NCI-H1930 (cell line): ENCODE measurements around the gene ADSS1.
A peak's percentile ranks its signal among the peaks of the same experiment; 100 is the strongest.

ENCODE experiments used
- DNase-seq, 2 experiments: peaks; one replicate each; lab custom pipeline; 2025; lab: John Stamatoyannopoulos, UW

Gene ADSS1

DNA sequence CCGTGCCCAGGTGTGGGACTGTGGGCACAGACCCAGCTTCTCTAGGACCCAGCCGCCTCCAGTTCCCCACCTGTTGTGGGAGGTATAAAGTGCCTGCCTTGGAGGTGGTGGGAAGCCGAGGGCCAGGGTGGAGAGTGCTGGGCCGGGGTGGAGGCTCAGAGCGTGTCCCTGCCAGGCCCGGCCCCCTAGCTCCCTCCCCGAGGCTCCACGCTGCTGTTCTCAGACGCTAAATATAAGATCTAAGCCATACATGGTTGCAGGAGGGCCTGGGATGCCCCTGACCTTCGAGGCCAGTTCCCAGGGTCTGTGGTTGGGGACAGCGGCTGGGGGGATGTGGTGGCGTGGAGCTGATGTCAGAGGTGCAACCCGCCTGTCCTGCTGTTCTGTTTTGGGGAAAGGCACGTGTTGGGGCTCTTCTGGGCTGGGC is 23.8 kb upstream of the ADSS1 start:
- no peak for DNase-seq

DNA sequence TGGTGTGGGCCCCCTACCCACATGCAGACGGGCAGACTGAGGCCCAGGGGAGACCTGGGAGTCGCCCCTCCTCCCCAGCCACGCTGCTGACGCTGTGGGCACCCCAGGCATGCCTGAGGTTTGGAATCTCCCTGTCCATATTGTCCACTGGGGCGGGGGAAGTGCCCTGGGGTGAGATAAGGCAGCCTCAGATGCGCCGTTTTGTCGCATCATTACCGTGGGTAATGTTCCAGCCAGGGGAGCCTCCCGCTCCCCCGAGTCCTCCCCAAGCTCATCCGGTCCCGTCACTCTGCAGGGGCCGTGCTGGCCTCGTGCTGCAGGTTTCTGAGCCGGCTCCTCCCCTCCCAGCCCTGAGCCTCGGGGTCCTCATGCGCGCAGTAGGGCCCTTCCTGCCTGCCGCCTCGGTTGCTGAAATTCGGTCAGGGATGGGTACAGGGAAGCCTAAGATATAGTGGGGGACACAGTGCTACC is 23.2 kb upstream of the ADSS1 start:
- DNase-seq = no peak

DNA sequence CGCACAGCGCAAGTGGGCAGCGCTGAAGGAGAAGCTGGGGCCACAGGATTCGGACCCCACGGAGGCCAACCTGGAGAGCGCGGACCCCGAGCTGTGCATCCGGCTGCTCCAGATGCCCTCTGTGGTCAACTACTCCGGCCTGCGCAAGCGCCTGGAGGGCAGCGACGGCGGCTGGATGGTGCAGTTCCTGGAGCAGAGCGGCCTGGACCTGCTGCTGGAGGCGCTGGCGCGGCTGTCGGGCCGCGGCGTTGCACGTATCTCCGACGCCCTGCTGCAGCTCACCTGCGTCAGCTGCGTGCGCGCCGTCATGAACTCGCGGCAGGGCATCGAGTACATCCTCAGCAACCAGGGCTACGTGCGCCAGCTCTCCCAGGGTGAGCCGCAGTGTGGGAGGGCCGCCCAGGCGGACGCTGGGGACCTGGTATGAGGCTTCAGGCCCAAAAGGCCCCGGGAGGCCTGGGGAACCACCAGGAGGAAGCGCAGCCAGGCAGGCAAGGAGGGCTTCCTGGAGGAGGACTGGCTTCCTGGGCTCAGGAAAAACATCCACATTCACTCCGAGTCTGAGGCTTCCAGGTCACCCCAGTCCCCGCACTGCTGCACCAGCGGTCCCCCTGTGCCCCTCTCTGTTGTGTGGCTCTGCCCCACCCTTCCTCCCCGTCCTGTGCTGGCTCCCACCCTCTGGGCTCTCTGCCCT is 22.5 kb upstream of the ADSS1 start:
- no peak for DNase-seq

DNA sequence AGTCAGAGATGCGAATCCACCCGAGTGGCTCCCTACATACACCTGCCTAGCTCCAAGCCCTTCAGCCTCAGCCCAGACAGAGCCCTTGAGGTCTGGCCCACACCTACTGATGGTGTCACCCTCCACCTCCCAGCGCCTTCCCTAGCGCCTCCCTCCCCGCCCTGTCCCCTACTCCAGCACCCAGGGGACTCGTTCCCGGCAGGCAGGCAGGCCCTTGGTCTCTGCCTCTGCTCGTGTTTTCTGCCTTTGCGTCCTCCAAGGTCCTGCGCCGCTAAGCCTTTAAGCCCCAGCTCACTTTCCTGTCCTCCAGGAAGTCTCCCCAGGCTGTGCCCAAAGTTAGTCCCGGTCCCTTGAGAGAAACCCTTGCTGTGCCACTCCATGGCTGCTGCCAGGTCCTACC is 21.9 kb upstream of the ADSS1 start:
- DNase-seq = no peak

DNA sequence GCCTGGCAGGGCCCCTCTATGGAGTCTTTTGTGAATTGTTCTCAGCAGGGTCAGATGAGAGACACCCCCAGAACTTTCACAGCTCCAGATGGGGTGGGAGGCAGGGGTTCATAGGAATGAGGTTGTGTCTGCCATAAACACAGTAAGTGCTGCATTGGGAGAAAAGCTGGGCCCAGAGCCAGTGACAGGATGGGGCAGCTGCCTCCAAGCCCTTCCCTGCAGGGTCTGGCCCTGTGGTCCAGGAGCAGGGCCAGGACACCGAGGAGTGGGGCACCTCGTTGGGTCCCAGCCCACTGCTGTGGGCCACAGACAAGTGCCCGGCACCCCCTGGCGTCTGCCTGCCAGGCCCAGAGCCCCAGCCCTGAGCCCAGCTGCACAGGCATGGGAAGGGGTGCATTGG is 21.4 kb upstream of the ADSS1 start:
- no peak for DNase-seq

DNA sequence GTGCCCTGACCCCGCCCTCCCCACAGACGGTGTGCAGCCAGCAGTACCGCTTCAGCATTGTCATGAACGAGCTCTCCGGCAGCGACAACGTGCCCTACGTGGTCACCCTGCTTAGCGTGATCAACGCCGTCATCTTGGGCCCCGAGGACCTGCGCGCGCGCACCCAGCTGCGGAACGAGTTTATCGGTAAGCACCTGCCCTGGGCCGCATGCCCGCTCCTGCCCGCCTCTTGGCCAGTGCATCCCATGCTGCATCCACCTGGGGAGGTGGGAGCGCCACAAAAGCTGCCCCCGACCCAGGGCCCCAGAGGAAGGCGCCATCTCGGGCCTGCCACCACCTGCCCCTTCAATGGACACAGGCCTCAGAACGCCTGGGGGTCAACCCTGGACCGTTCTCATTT is 20.8 kb upstream of the ADSS1 start:
- DNase-seq = no peak

DNA sequence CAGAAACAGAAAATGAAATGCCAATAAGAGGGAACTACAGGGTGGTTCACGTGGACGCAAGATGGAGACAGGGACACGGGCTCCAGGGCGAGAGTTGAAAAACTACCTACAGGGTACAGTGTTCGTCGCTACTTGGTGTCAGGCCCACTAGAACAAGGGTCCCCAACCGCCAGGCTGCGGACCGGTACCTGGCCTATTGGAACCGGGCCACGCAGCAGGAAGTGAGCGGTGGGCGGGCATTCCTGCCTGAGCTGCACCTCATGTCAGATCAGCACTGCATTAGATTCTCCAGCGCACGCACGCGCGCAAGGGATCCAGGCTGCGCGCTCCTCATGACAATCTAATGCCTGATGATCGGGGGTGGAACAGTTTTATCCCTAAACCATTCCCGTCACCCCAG is 19.8 kb upstream of the ADSS1 start:
- DNase-seq = no peak

DNA sequence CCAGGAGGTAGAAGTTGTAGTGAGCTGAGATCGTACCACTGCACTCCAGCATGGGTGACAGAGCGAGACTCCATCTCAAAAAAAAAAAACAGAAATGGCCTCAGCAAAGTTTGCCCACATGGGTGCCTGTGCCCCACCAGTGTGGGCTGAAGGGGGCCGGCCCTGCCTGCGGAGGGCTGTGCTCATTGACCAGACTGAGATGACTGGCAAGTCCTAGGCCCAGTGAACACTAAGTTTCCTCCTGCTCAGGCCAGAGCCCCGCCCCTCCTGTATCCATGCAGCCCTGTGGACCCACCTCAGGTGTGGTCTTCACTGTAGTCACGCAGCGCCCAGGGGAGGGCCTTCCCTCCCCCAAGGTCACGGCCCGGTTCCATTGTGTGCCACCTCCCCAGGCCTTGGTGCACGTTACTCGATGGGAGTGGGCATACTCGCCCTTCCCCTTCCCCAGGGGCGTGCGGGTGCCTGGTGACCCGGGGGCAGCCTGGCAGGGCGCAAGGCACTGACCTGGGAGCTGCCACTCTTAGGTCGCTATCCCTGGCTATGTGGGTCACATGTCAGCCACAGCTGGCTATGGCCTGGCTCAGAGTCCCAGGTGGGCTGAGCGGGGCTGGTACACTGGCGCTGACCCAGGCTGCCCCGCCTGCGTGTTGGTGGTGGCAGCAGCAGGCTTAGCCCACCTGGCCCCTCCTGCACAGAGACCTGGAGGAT is 18.5 kb upstream of the ADSS1 start:
- no peak for DNase-seq

DNA sequence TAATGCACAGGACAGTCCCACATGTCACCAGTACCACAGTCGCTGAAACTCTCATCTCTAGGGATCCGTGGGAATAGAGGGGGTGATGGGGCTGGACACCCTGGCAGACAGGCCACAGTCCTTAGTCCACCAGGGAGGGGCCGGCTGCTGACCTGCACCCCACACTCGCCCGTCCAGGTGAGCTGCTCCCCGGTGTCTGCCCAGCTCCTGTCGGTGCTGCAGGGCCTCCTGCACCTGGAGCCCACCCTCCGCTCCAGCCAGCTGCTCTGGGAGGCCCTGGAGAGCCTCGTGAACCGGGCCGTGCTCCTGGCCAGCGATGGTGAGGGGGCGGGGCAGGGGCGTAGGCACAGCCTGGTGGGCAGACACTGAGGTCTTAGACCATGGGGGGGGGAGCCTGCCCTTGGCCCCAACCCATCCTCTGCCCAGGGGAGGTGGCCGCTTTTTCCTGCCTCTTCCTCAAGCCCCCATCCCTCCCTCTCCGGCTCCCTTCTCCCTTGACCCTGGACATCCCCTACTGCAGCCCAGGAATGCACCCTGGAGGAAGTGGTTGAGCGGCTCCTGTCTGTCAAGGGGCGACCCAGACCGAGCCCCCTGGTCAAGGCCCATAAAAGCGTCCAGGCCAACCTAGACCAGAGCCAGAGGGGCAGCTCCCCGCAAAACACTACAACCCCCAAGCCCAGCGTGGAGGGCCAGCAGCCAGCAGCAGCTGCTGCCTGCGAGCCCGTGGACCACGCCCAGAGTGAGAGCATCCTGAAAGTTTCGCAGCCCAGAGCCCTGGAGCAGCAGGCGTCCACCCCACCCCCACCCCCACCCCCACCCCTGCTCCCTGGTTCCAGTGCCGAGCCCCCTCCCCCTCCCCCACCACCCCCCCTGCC is 17.1 kb upstream of the ADSS1 start:
- no peak for DNase-seq

DNA sequence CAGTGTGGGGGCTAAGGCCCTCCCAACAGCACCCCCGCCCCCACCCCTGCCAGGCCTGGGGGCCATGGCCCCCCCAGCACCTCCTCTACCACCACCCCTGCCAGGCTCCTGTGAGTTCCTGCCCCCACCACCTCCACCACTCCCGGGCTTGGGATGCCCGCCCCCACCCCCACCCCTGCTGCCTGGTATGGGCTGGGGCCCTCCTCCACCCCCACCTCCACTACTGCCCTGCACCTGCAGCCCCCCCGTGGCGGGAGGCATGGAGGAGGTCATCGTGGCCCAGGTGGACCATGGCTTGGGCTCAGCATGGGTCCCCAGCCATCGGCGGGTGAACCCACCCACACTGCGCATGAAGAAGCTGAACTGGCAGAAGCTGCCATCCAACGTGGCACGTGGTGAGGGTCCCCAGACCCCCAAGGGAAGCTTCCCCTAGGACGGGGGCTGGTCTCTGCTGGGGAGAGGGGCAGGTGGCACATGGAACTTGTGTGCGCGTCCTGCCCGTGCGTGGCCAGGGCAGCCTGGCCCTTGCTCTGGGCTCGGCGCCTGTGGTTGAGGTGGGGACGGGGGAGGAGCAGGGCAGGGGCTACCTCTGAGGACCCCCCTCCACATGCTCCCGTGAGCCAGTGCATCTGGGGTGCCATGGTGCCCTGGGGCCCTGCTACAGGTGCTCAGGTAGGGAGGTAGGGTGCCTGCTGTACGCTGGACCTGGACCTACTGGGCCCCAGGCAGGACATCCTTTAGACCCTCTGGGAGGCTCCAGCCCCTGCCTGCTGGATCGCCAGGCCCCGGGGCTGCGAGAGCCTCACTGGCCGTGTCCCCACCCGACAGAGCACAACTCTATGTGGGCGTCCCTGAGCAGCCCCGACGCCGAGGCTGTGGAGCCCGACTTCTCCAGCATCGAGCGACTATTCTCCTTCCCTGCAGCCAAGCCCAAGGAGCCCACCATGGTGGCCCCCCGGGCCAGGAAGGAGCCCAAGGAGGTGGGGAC is 16.1 kb upstream of the ADSS1 start:
- no peak for DNase-seq

DNA sequence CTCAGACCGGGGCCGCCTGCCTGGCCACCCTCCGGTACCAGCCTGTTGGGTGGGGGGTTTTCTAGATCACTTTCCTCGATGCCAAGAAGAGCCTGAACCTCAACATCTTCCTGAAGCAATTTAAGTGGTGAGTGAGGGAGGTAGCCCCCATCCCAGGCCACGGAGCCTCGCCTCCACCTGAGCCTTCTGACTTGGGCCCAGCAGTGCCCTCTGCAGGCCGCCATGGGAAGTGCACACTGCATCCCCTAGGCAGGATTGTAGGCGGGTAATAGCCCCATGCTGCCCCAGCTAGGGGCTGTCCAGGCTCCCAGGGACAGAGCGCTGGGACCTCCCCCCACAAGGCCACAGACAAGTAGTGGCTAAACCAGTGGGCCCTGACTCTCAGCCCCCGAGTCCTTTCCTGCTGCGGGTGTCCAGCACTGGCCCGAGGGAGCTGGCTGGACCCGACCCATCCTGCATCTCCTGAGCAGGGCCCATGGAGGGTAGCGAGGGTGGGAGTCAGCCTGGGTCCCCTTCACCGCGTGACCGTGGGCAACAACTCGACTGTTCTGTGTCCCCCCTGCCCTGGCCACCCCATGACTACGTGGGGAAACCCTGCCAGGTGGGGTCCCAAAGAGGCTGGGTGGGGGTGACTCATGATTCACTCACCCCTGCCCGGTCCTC is 15.3 kb upstream of the ADSS1 start:
- DNase-seq = peak; percentile 51 to 57

DNA sequence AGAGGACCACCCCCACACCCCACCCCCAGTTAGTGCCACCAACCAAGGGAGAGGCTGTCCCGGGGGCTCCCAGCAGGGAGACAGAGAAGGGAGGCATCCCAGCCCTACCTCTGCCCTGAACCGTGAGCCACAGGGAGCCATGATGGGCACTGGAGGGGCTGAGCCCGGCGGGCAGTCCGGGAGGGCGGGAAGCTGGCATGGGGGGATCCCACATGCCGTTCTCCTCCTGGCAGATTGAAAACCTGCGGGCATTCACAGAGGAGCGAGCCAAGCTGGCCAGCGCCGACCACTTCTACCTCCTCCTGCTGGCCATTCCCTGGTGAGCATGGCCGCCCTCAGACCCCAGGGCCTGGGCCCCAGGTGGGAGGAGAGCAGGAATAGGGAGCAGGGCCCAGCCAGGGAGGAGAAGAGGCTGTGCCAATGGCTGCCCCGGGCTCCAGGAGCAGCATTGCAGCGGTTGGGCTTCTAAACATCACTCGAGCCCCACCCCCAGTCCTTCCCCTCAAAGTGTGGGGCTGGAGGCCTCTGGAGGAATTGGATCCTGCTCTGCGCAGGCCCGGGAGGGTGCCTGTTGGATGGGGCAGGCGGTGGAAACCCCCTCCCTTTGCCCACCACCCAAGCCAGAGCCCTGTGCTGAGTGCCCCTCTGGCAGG is 14.5 kb upstream of the ADSS1 start:
- no peak for DNase-seq

DNA sequence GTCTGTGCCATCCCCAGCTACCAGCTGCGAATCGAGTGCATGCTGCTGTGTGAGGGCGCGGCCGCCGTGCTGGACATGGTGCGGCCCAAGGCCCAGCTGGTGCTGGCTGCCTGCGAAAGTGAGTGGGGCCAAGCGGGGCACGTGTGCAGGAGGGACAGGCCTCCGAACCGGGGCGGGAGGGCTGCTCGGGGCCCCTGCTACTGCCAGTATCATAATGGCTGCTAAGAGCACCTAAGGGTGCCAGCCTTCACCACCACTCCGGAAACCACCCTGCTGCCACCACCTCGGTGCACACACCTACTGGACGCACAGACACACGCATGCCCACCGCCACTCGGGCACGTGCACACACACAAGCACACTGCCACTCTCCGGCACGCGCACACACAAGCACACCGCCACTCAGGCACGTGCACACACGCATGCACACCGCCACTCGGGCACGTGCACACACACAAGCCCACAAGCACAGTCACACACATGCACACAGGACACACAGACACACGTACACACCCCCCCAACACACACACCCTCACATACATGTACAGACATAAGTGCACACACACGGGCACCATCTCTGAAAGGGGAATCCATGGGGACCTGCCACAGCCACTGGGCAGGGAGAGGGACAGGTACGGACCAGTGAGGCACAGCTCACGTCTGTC is 13.8 kb upstream of the ADSS1 start:
- DNase-seq = no peak

DNA sequence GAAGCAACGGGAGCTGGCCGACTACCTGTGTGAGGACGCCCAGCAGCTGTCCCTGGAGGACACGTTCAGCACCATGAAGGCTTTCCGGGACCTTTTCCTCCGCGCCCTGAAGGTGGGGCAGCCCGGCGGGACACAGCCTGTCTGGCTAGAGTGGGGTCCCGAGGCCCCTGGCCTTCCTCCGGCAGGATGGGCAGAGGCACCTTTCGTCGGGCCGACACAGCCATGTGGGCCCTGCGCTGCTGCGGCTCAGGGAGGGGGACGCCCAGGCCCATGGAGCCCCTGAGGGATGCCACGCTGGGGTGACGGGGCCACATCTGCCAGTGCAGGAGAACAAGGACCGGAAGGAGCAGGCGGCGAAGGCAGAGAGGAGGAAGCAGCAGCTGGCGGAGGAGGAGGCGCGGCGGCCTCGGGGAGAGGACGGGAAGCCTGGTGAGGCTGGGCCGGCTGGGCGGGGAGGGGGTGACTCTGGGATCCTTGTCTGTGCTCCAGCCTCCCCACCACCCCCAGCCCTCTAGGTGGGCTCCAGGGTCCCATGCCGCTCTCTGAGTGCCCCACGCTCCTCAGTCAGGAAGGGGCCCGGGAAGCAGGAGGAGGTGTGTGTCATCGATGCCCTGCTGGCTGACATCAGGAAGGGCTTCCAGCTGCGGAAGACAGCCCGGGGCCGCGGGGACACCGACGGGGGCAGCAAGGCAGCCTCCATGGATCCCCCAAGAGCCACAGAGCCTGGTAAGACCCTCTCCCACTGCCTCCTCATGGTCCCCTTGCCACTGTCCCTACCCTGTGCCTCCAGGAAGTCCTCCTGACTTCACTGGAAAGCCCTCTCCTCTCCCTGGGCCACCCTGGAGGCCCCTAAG is 10.9 kb upstream of the ADSS1 start:
- no peak for DNase-seq

DNA sequence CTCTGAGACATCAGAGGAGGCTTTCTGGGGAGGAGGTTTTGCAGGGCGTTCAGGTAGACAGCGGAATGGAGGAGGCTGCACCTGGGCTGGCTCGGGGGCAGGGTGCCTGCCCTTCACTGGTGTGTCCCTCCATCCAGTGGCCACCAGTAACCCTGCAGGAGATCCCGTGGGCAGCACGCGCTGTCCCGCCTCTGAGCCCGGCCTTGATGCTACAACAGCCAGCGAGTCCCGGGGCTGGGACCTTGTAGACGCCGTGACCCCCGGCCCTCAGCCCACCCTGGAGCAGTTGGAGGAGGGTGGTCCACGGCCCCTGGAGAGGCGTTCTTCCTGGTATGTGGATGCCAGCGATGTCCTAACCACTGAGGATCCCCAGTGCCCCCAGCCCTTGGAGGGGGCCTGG is 10.0 kb upstream of the ADSS1 start:
- no peak for DNase-seq

DNA sequence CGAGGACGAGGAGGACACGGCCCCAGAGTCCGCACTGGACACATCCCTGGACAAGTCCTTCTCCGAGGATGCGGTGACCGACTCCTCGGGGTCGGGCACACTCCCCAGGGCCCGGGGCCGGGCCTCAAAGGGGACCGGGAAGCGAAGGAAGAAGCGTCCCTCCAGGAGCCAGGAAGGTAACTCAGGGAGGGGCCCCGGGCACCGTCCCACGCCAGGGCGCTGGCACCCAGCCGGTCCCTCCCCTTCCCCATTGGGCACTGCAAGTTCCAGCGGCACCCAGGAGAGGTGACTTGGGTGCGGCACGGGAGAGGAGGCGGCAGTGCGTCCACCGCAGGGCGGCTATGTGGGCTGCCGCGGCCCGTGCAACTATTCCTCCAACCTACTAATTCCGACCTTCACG is 9.3 kb upstream of the ADSS1 start:
- DNase-seq = no peak

DNA sequence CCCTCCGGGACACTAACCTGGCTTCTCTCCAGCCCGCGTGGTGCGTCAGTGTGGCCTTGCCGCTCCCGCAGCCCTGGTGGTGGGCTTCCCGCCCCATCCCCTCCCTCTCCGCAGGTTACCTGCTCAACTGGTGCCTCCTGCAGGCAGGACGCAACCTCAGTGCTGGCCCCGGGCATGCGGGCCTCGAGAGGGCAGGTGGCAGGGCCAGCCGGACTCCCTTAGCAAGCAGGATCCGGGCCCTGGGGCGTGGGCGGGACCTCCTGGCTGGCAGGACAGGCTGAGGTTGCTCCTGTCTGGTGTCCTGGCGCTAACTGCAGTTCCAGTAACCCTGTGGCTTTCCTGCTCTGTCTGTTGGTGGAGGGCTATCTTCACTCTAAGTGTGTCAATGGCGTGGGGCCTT is 8.6 kb upstream of the ADSS1 start:
- no peak for DNase-seq

DNA sequence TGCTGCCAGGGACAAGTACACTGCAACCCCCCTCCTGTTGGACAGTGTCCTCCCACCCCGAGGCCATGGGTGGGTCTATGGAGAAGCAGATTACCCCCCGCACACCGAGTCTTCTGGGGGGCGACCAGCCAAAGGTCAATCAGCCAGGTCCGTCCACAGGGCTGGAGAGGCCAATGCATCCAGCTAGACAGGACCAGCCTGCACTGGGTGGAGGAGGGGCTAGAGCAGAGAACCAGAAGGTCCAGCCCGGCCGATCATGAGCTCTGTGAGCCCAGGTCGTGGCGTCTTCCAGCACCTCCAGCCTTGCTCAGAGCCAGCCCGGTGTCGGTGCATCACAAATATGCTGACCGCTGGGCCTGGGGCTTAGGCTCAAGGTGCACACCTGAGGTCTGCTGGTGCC is 8.2 kb upstream of the ADSS1 start:
- no peak for DNase-seq

DNA sequence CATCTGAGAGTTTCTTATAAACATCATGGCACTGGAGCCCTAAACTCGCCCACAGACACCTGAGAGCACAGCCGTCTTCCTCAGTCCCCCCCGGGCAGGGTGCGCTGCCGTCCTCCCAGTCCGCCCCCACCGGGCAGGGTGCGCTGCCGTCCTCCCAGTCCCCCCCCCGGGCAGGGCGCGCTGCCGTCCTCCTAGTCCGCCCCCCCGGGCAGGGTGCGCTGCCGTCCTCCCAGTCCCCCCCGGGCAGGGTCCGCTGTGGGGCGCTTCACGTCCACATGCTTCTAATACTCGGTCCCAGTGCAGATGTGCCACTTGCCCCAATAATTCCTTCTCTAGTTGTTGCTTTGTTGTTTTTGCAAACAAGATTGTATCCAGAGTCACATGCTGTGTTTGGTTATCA is 6.9 kb upstream of the ADSS1 start:
- no peak for DNase-seq
